ENCODE measurements around the gene KRTAP5-1.
A peak's percentile ranks its signal among the peaks of the same experiment; 100 is the strongest.
"Not testable (repeated sequence)": the region's sequence is repeated elsewhere in the genome, so short reads cannot be mapped to it uniquely, and the experiment has no call there.

The KRTAP5-1 gene

GRCh38 chr11:1600626-1601025, 15.5 kb upstream of the KRTAP5-1 start:
- no peak for DNase-seq

GRCh38 chr11:1598816-1599215, 13.7 kb upstream of the KRTAP5-1 start:
- DNase-seq: no peak

- not testable (repeated sequence) for DNase-seq
Measured at GRCh38 chr11:1598406-1598805, 13.3 kb upstream of the KRTAP5-1 start.

- no peak for DNase-seq
Measured at GRCh38 chr11:1597994-1598380, 12.9 kb upstream of the KRTAP5-1 start, which contains the start of gene KRTAP5-2. KRTAP5-2 (minus strand) TSS chr11:1598294; CDS start chr11:1598250, 44 bp downstream.

- DNase-seq: no peak
Measured at GRCh38 chr11:1597331-1597993, 12.4 kb upstream of the KRTAP5-1 start.

GRCh38 chr11:1596576-1597121, 11.6 kb upstream of the KRTAP5-1 start:
- DNase-seq: not testable (repeated sequence)

- not testable (repeated sequence) for DNase-seq
Measured at GRCh38 chr11:1595994-1596575, 11.0 kb upstream of the KRTAP5-1 start.

- no peak for DNase-seq
Measured at GRCh38 chr11:1592628-1593027, 7.5 kb upstream of the KRTAP5-1 start.

GRCh38 chr11:1589996-1590395, 4.9 kb upstream of the KRTAP5-1 start:
- DNase-seq: no peak

GRCh38 chr11:1589191-1589963, 4.3 kb upstream of the KRTAP5-1 start:
- DNase-seq: peak; percentile 81 to 91

GRCh38 chr11:1586699-1587098, 1.6 kb upstream of the KRTAP5-1 start:
- no peak for DNase-seq

- DNase-seq: not testable (repeated sequence)
Measured at GRCh38 chr11:1582909-1583308, 2.2 kb downstream of the KRTAP5-1 start.

GRCh38 chr11:1581976-1582375, 3.1 kb downstream of the KRTAP5-1 start:
- DNase-seq: no peak

- DNase-seq: no peak
Measured at GRCh38 chr11:1576825-1577224, 8.3 kb downstream of the KRTAP5-1 start.

- DNase-seq: not testable (repeated sequence)
Measured at GRCh38 chr11:1575756-1576155, 9.3 kb downstream of the KRTAP5-1 start.

- no peak for DNase-seq
Measured at GRCh38 chr11:1574933-1575242, 10.2 kb downstream of the KRTAP5-1 start.

GRCh38 chr11:1574238-1574932, 10.7 kb downstream of the KRTAP5-1 start:
- peak; percentile 27 to 55 for DNase-seq

- DNase-seq: no peak
Measured at GRCh38 chr11:1573903-1574237, 11.2 kb downstream of the KRTAP5-1 start.

GRCh38 chr11:1573077-1573902, 11.8 kb downstream of the KRTAP5-1 start:
- no peak for DNase-seq

- DNase-seq: peak; percentile 79 to 94
Measured at GRCh38 chr11:1572197-1573076, 12.6 kb downstream of the KRTAP5-1 start, which contains the start of gene DUSP8. DUSP8 (minus strand) TSS chr11:1572271; CDS start chr11:1565826, 6,445 bp downstream.

GRCh38 chr11:1571760-1572196, 13.3 kb downstream of the KRTAP5-1 start:
- no peak for DNase-seq
